Measurements from ENCODE around the gene INPP5B.
"Not testable (repeated sequence)": the region's sequence is repeated elsewhere in the genome, so short reads cannot be mapped to it uniquely, and the experiment has no call there.

Gene INPP5B

GRCh38 chr1:37946703-37947360 is at the start of gene INPP5B:
TSS of gene INPP5B (minus strand) at chr1:37947053. CDS start at chr1:37946308, 745 bp downstream.
- Histone ChIP-seq H3K27me3 (ENCODE audit: control insufficient read depth, insufficient read depth, low read length) (no peaks in the 10 kb centered on the region), H3K9ac (ENCODE audit: low read depth, low read length) (peak within 1 kb of the TSS; percentile 83), H3K4me3 (ENCODE audit: low read depth, low read length) (peak within 1 kb of the TSS; percentile 77), H3K9me3 (ENCODE audit: control insufficient read depth, insufficient read depth, low read length) (no peaks in the 10 kb centered on the region), H3K36me3 (ENCODE audit: control insufficient read depth, insufficient read depth, low read length) (no peaks in the 10 kb centered on the region), H3K4me1 (ENCODE audit: control insufficient read depth, insufficient read depth, low read length) (peaks cover 4% of the 10 kb centered on the region; the same call in 1 of the 2 replicates), H3K27ac (ENCODE audit: low read depth, low read length) (peak within 1 kb of the TSS; percentile 36)

- Histone ChIP-seq H3K9ac (ENCODE audit: low read depth, low read length) (peak overlapping the region; percentile 80), H3K9me3 (ENCODE audit: control insufficient read depth, insufficient read depth, low read length) (no peaks in the 10 kb centered on the region), H3K27me3 (ENCODE audit: control insufficient read depth, insufficient read depth, low read length) (no peaks in the 10 kb centered on the region), H3K4me1 (ENCODE audit: control insufficient read depth, insufficient read depth, low read length) (peaks cover 33% of the 10 kb centered on the region), H3K27ac (ENCODE audit: low read depth, low read length) (peak overlapping the region; percentile 90), H3K4me3 (ENCODE audit: low read depth, low read length) (peak overlapping the region; percentile 62), H3K36me3 (ENCODE audit: control insufficient read depth, insufficient read depth, low read length) (peaks cover 17% of the 10 kb centered on the region)
These were observed 49.0 kb upstream of the INPP5B start for GRCh38 chr1:37995751-37996345.

GRCh38 chr1:37994886-37995566 is 48.2 kb upstream of the INPP5B start:
- H3K27ac ChIP-seq (ENCODE audit: low read depth, low read length) = peak overlapping the region; percentile 40
- H3K4me3 ChIP-seq (ENCODE audit: low read depth, low read length) = peak overlapping the region; percentile 62
- H3K4me1 ChIP-seq (ENCODE audit: control insufficient read depth, insufficient read depth, low read length) = peaks cover 25% of the 10 kb centered on the region
- peak overlapping the region; percentile 80 for H3K9ac ChIP-seq (ENCODE audit: low read depth, low read length)
- peaks cover 17% of the 10 kb centered on the region for H3K36me3 ChIP-seq (ENCODE audit: control insufficient read depth, insufficient read depth, low read length)
- no peaks in the 10 kb centered on the region for H3K27me3 ChIP-seq (ENCODE audit: control insufficient read depth, insufficient read depth, low read length)
- no peaks in the 10 kb centered on the region for H3K9me3 ChIP-seq (ENCODE audit: control insufficient read depth, insufficient read depth, low read length)

GRCh38 chr1:37989361-37989930 is 42.6 kb upstream of the INPP5B start:
- Histone ChIP-seq H3K27ac (ENCODE audit: low read depth, low read length) (peak overlapping the region; percentile 91), H3K4me1 (ENCODE audit: control insufficient read depth, insufficient read depth, low read length) (peaks cover 5% of the 10 kb centered on the region; the same call in 1 of the 2 replicates), H3K9ac (ENCODE audit: low read depth, low read length) (peak overlapping the region; percentile 85), H3K4me3 (ENCODE audit: low read depth, low read length) (peak overlapping the region; percentile 91), H3K36me3 (ENCODE audit: control insufficient read depth, insufficient read depth, low read length) (peaks cover 39% of the 10 kb centered on the region), H3K27me3 (ENCODE audit: control insufficient read depth, insufficient read depth, low read length) (no peaks in the 10 kb centered on the region), H3K9me3 (ENCODE audit: control insufficient read depth, insufficient read depth, low read length) (no peaks in the 10 kb centered on the region)

GRCh38 chr1:37987679-37988078 is 40.8 kb upstream of the INPP5B start:
- Histone ChIP-seq H3K9me3 (ENCODE audit: control insufficient read depth, insufficient read depth, low read length) (no peaks in the 10 kb centered on the region), H3K36me3 (ENCODE audit: control insufficient read depth, insufficient read depth, low read length) (peaks cover 56% of the 10 kb centered on the region), H3K4me3 (ENCODE audit: low read depth, low read length) (no peak overlapping the region), H3K27me3 (ENCODE audit: control insufficient read depth, insufficient read depth, low read length) (no peaks in the 10 kb centered on the region), H3K27ac (ENCODE audit: low read depth, low read length) (no peak overlapping the region), H3K4me1 (ENCODE audit: control insufficient read depth, insufficient read depth, low read length) (peaks cover 5% of the 10 kb centered on the region; the same call in 1 of the 2 replicates), H3K9ac (ENCODE audit: low read depth, low read length) (no peak overlapping the region)

GRCh38 chr1:37983546-37983945 is 36.7 kb upstream of the INPP5B start:
- Histone ChIP-seq H3K9me3 (ENCODE audit: control insufficient read depth, insufficient read depth, low read length) (no peaks in the 10 kb centered on the region), H3K4me3 (ENCODE audit: low read depth, low read length) (no peak overlapping the region), H3K27ac (ENCODE audit: low read depth, low read length) (no peak overlapping the region), H3K9ac (ENCODE audit: low read depth, low read length) (no peak overlapping the region), H3K36me3 (ENCODE audit: control insufficient read depth, insufficient read depth, low read length) (peaks cover 98% of the 10 kb centered on the region), H3K4me1 (ENCODE audit: control insufficient read depth, insufficient read depth, low read length) (peaks cover 4% of the 10 kb centered on the region; the same call in 1 of the 2 replicates), H3K27me3 (ENCODE audit: control insufficient read depth, insufficient read depth, low read length) (no peaks in the 10 kb centered on the region)

- H3K36me3 ChIP-seq (ENCODE audit: control insufficient read depth, insufficient read depth, low read length) = peaks cover 94% of the 10 kb centered on the region
- H3K27ac ChIP-seq (ENCODE audit: low read depth, low read length) = no peak overlapping the region
These were observed 31.7 kb upstream of the INPP5B start for GRCh38 chr1:37978541-37978940.

GRCh38 chr1:37975083-37975482 is 28.2 kb upstream of the INPP5B start:
- not testable (repeated sequence) for H3K4me3 ChIP-seq (ENCODE audit: low read depth, low read length); H3K4me1 ChIP-seq (ENCODE audit: control insufficient read depth, insufficient read depth, low read length); H3K27ac ChIP-seq (ENCODE audit: low read depth, low read length); H3K9ac ChIP-seq (ENCODE audit: low read depth, low read length); H3K9me3 ChIP-seq (ENCODE audit: control insufficient read depth, insufficient read depth, low read length); H3K27me3 ChIP-seq (ENCODE audit: control insufficient read depth, insufficient read depth, low read length)
- H3K36me3 ChIP-seq (ENCODE audit: control insufficient read depth, insufficient read depth, low read length) = peaks cover 60% of the 10 kb centered on the region

More at GRCh38 chr1:37978541-37978940, 31.7 kb upstream of the INPP5B start:
- Histone ChIP-seq H3K9me3 (ENCODE audit: control insufficient read depth, insufficient read depth, low read length) (no peaks in the 10 kb centered on the region), H3K9ac (ENCODE audit: low read depth, low read length) (no peak overlapping the region), H3K27me3 (ENCODE audit: control insufficient read depth, insufficient read depth, low read length) (no peaks in the 10 kb centered on the region), H3K4me3 (ENCODE audit: low read depth, low read length) (no peak overlapping the region), H3K4me1 (ENCODE audit: control insufficient read depth, insufficient read depth, low read length) (no peaks in the 10 kb centered on the region)

- Histone ChIP-seq H3K9me3 (ENCODE audit: control insufficient read depth, insufficient read depth, low read length) (no peaks in the 10 kb centered on the region), H3K27ac (ENCODE audit: low read depth, low read length) (no peak overlapping the region), H3K4me3 (ENCODE audit: low read depth, low read length) (no peak overlapping the region), H3K36me3 (ENCODE audit: control insufficient read depth, insufficient read depth, low read length) (peaks cover 60% of the 10 kb centered on the region), H3K4me1 (ENCODE audit: control insufficient read depth, insufficient read depth, low read length) (no peaks in the 10 kb centered on the region), H3K9ac (ENCODE audit: low read depth, low read length) (no peak overlapping the region), H3K27me3 (ENCODE audit: control insufficient read depth, insufficient read depth, low read length) (no peaks in the 10 kb centered on the region)
These were observed 27.7 kb upstream of the INPP5B start for GRCh38 chr1:37974567-37974966.

GRCh38 chr1:37973684-37974083 is 26.8 kb upstream of the INPP5B start:
- not testable (repeated sequence) for H3K27ac ChIP-seq (ENCODE audit: low read depth, low read length); H3K9ac ChIP-seq (ENCODE audit: low read depth, low read length); H3K4me3 ChIP-seq (ENCODE audit: low read depth, low read length); H3K4me1 ChIP-seq (ENCODE audit: control insufficient read depth, insufficient read depth, low read length); H3K27me3 ChIP-seq (ENCODE audit: control insufficient read depth, insufficient read depth, low read length); H3K9me3 ChIP-seq (ENCODE audit: control insufficient read depth, insufficient read depth, low read length)
- H3K36me3 ChIP-seq (ENCODE audit: control insufficient read depth, insufficient read depth, low read length) = peaks cover 60% of the 10 kb centered on the region

- Histone ChIP-seq H3K4me1 (ENCODE audit: control insufficient read depth, insufficient read depth, low read length) (peaks cover 9% of the 10 kb centered on the region; the same call in 1 of the 2 replicates), H3K9me3 (ENCODE audit: control insufficient read depth, insufficient read depth, low read length) (no peaks in the 10 kb centered on the region), H3K27ac (ENCODE audit: low read depth, low read length) (no peak overlapping the region), H3K36me3 (ENCODE audit: control insufficient read depth, insufficient read depth, low read length) (peaks cover 72% of the 10 kb centered on the region), H3K9ac (ENCODE audit: low read depth, low read length) (no peak overlapping the region), H3K27me3 (ENCODE audit: control insufficient read depth, insufficient read depth, low read length) (no peaks in the 10 kb centered on the region), H3K4me3 (ENCODE audit: low read depth, low read length) (no peak overlapping the region)
These were observed 18.4 kb upstream of the INPP5B start for GRCh38 chr1:37965301-37965700.
